ENCODE measurements around the gene CDH2.

- no peak for TF ChIP-seq EP300 (IDR thresholded peaks at IDR 0.05)
- TF ChIP-seq POLR2AphosphoS5 (IDR thresholded peaks at IDR 0.05): no peak
- TF ChIP-seq, protein P1, sequence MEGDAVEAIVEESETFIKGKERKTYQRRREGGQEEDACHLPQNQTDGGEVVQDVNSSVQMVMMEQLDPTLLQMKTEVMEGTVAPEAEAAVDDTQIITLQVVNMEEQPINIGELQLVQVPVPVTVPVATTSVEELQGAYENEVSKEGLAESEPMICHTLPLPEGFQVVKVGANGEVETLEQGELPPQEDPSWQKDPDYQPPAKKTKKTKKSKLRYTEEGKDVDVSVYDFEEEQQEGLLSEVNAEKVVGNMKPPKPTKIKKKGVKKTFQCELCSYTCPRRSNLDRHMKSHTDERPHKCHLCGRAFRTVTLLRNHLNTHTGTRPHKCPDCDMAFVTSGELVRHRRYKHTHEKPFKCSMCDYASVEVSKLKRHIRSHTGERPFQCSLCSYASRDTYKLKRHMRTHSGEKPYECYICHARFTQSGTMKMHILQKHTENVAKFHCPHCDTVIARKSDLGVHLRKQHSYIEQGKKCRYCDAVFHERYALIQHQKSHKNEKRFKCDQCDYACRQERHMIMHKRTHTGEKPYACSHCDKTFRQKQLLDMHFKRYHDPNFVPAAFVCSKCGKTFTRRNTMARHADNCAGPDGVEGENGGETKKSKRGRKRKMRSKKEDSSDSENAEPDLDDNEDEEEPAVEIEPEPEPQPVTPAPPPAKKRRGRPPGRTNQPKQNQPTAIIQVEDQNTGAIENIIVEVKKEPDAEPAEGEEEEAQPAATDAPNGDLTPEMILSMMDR (IDR thresholded peaks at IDR 0.05): no peak
- TF ChIP-seq POLR2A (IDR thresholded peaks at IDR 0.05): no peak
Observed at GRCh38 chr18:28134774-28135173, 42.2 kb downstream of the CDH2 start.

Data from gastroesophageal sphincter (tissue), 3 donors.